ENCODE results near the gene MLLT1.

DNA sequence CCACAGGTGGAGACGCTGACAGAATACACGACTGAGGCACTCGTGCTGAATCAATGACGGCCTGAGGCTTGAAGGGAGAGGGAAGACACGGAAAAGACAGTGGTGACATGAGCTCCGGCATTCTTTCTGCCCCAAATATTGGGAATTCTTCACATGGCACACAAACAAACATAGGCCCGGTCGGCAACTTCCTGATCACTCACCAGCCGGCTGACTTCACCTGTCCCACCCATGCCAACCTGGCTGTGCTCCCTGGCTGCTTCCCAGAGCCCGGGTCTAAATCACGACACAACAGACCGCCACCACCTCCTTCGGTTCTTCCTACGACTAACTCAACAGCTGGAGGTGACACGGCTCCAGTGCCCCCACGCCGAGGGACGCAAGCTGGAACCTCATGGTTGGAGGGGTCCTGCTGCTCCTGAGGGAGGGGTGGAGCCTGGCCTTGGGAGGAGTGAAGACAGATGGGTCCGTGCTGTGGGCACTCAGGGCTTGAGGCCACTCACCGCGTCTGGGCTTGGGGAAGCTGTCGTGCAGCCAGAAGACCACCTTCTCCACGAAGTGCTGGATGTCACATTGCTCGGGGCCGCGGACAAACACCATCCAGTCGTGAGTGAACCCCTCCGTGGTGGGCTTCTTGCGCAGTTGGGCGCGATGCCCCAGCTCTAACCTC lies 9.6 kb downstream of the MLLT1 start:
- TF ChIP-seq POLR2A (IDR thresholded peaks at IDR 0.05), result no peak
- TF ChIP-seq, protein P1, sequence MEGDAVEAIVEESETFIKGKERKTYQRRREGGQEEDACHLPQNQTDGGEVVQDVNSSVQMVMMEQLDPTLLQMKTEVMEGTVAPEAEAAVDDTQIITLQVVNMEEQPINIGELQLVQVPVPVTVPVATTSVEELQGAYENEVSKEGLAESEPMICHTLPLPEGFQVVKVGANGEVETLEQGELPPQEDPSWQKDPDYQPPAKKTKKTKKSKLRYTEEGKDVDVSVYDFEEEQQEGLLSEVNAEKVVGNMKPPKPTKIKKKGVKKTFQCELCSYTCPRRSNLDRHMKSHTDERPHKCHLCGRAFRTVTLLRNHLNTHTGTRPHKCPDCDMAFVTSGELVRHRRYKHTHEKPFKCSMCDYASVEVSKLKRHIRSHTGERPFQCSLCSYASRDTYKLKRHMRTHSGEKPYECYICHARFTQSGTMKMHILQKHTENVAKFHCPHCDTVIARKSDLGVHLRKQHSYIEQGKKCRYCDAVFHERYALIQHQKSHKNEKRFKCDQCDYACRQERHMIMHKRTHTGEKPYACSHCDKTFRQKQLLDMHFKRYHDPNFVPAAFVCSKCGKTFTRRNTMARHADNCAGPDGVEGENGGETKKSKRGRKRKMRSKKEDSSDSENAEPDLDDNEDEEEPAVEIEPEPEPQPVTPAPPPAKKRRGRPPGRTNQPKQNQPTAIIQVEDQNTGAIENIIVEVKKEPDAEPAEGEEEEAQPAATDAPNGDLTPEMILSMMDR (IDR thresholded peaks at IDR 0.05), result no peak
- TF ChIP-seq EP300 (IDR thresholded peaks at IDR 0.05), result no peak
- TF ChIP-seq POLR2AphosphoS5 (IDR thresholded peaks at IDR 0.05), result no peak

All from suprapubic skin (tissue), 4 donors.